Aorta (tissue), 5 donors: ENCODE measurements around the gene CLDN22. TPM values are rescaled to one million over a fixed set of nuclear protein-coding genes. Genes with fewer than 3 reads are reported as not detected.

ENCODE experiments used
- ATAC-seq: fragments of 200-7000 bp; cut with Tn5 transposase; one replicate; pipeline ENCODE4 v1.9.1; 2022; ENCODE audit warnings: moderate library complexity; ENCODE audit not compliant: low FRiP score
- DNase-seq, 2 donors: peaks; one replicate each; pipeline ENCODE4 v3.0.0-alpha.2; 2020
- H3K27ac ChIP-seq, 2 donors: one replicate each; pipeline ENCODE4 v1.5.1; 2013; ENCODE audit warnings: low read length in 2 of 2, mild to moderate bottlenecking in 2 of 2, moderate library complexity in 2 of 2, control low read depth in 1 of 2, inconsistent platforms in 1 of 2, low read depth in 1 of 2
- H3K27me3 ChIP-seq, 2 donors: one replicate each; pipeline ENCODE4 v1.6.1; 2013; ENCODE audit warnings: control low read depth in 1 of 2, low read length in 1 of 2, mild to moderate bottlenecking in 1 of 2, moderate library complexity in 1 of 2; ENCODE audit not compliant: insufficient read depth in 2 of 2, control insufficient read depth in 1 of 2
- H3K36me3 ChIP-seq, 2 donors: one replicate each; pipeline ENCODE4 v1.6.1; 2013; ENCODE audit warnings: control low read depth in 1 of 2, low read length in 1 of 2, mild to moderate bottlenecking in 1 of 2; ENCODE audit not compliant: insufficient read depth in 2 of 2, control insufficient read depth in 1 of 2
- H3K4me1 ChIP-seq, 2 donors: one replicate each; pipeline ENCODE4 v1.6.1; 2013; ENCODE audit warnings: low read length in 2 of 2, control low read depth in 1 of 2, mild to moderate bottlenecking in 1 of 2, moderate library complexity in 1 of 2; ENCODE audit not compliant: insufficient read depth in 2 of 2, control insufficient read depth in 1 of 2
- H3K4me3 ChIP-seq, 2 donors: one replicate each; pipeline ENCODE4 v1.5.1; 2013; ENCODE audit warnings: low read length in 2 of 2, control low read depth in 1 of 2, mild to moderate bottlenecking in 1 of 2
- H3K9me3 ChIP-seq: one replicate; pipeline ENCODE4 v1.6.1; 2013; ENCODE audit warnings: mild to moderate bottlenecking, low read length; ENCODE audit not compliant: control insufficient read depth
- WGBS, 2 donors: extraction: QIAGEN DNeasy Blood & Tissue Kit; methylation state at CpG; one replicate each; pipeline ENCODE4 v1.1.7; 2013; 5-methylcytosine and 5-hydroxymethylcytosine counted together
- intact Hi-C, 2 donors: fragments of 100-400 bp; cut with DNase I; formaldehyde crosslinking; loops; one replicate each; pipeline versions ENCODE4 v1.14.2 to v1.15.0; 2022
- long read RNA-seq, 2 donors: library from polyadenylated mRNA; unstranded; transcript quantifications; one replicate each; pipeline ENCODE4 v2.0.0, GENCODE V29; 2020 to 2021
- polyA plus RNA-seq, 2 donors: library from polyadenylated mRNA; stranded (reverse); fragments of 200-250 nt; gene quantifications; one replicate each; pipeline ENCODE4 v1.2.3, GENCODE V29; 2013
- total RNA-seq, 2 donors: library from RNA; stranded (reverse); fragmentation: NEBNext Ultra II Directional; extraction: Animal tissue kit (Norgen Biotek cat#: 25700); gene quantifications; one replicate each; pipeline ENCODE4 v1.2.1, GENCODE V29; 2021
- donor health status: healthy with polysubstance abuse.
- donor health status: Bipolar disorder and iron deficiency.
- donor health status: DM: no; HTN: no; CAD: no.
- donor health status: DM: no; HTN: no; CAD: no.
- donor health status: DM: yes; HTN: yes; CAD: no.

Gene CLDN22
- total RNA-seq (not detected), polyA plus RNA-seq (not detected)
- long read RNA-seq, donor 1: 0 reads
- long read RNA-seq, donor 2: 0 reads

DNA sequence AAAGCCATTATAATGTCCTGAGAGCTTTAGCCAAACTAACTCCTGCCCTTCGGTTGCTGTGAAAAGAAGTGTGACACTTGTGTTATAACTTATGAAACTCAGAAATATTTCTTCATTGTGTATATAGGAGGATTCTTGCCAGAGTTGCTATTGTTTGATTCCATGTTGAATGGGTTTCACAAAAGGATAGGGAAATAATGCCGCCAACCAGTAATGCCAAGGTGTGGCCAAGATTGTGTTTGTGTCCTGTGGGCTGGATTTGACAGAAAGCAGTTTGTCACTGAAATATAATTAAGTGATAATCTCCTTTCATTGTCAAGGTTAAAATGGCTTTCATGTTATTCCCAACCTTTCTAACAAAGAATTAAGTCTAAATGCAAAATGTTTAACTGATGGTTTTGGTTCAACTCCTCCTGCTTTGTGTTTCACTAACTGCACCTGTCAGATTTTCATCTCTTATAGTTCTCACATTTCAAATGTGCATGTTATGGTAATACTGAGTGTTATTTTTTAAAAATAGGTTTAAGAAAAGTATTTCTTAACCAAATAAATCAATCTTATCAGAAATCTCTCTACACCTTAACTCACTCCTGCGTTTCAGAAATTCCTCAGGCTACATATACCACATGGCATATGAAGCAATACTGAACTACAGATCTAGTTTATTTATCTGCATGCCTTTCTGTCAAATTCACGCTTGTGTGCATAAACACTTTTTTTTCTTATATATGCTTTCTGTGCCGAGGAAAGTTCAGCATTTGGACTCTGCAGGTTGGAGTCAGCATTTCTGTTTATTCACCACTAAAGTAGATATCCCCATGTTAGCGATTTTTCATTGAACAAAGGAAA, at the start of gene CLDN22:
Gene CLDN22, minus strand, starts transcription at position 66 of the 849 bp plus-strand sequence. Its CDS starts 58 bp downstream, at position 8.
- intact Hi-C loops: no loop called here
- 55 to 67% methylated on average over 6 of the region's 6 CpGs for WGBS, 2 donors

DNA sequence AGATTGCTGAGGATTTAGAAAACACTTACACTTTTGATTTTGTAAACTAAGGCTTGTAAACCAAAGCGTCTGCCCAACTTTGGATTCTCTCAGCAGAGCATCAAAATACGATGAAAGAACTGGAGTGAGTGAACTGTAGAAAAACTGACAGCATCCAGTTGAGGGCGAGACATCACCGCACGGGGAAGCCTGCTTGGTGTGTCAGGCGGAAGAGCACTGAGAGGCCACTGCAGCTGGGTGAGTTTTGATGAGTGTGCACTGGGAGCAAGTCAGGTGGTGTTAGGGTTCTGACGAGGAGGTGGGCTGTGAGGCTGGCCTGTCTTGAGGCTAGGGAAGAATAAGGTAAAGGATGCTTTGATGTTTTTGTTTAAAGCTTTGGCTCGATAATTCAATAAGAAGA, 49.0 kb upstream of the CLDN22 start:
- WGBS, 2 donors: 79 to 81% methylated on average over 8 of the region's 8 CpGs
- Histone ChIP-seq H3K27me3 (no peaks in the 10 kb centered on the region), H3K4me1 (no peaks in the 10 kb centered on the region), H3K36me3 (no peaks in the 10 kb centered on the region), H3K27ac (no peak overlapping the region), H3K4me3 (no peak overlapping the region), H3K9me3 (peaks cover 3% of the 10 kb centered on the region)
- ATAC-seq (no peak), DNase-seq (peak in 1 of 2 donors; percentile 24)
- intact Hi-C loops: no loop called here

More for the DNA sequence above, at the start of gene CLDN22:
- H3K36me3 ChIP-seq: peaks cover 2 to 5% of the 10 kb centered on the region in 2 donors
- ATAC-seq (no peak), DNase-seq (no peak)
- H3K27me3 ChIP-seq: no peaks in the 10 kb centered on the region
- H3K27ac ChIP-seq: no peak within 1 kb of the TSS
- no peak within 1 kb of the TSS for H3K4me3 ChIP-seq
- H3K4me1 ChIP-seq: no peaks in the 10 kb centered on the region
- H3K9me3 ChIP-seq: no peaks in the 10 kb centered on the region

DNA sequence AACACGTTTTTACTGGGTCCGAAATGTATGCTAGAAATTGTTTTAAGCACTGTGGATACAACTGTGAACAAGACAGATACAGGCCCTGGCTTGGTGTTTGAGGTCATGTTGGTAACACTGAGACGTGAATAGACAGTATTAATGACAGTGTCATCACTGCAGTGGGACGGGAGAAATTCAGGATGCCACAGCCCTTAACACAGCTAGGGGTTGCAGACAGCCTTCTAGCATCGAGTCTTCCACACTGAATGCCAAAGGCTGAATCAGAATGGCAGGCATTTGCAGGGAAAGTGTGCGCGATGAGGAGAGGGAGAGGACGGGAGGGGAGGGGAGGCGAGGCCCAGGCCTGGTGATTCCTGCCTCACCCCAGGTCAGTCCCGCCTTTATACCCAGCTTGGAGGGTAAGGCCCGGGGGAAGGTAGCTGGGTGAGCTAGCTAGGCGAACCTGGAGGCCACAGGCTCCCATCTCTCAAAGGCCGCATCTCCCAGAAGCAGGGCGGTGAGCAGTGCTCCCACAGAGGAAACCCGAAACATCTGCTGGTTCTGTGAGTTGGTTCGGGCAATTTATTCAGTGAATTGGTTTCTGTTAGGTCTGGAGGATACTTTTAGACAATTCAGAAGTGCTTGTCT, 46.2 kb upstream of the CLDN22 start:
- peak in 1 of 2 donors; percentile 56 for DNase-seq
- no peak overlapping the region for H3K27ac ChIP-seq
- no peaks in the 10 kb centered on the region for H3K9me3 ChIP-seq
- ATAC-seq: no peak
- WGBS, 2 donors: 85 to 93% methylated on average over 16 of the region's 16 CpGs
- H3K4me3 ChIP-seq: no peak overlapping the region
- no peaks in the 10 kb centered on the region for H3K4me1 ChIP-seq
- intact Hi-C loops: no loop called here
- H3K36me3 ChIP-seq: no peaks in the 10 kb centered on the region
- H3K27me3 ChIP-seq: no peaks in the 10 kb centered on the region

DNA sequence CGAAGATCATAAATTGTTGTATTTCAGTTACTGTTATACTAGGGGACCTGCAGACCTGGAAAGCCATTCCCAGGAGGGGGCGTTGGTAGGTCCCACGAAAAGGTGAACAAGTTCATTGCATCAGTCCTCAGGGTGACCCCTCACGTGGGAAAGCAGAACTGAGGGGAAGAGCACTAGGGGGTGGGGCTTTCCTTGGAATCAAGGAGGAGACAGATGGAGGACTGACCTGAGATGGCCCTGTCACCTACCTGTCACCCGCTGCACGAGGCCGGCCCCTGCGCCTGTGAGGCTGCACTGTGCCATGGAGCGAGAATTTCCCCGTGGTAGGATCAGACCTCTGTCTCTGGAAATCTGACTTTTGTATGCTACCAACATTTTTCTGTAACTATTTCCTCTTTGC, 43.9 kb upstream of the CLDN22 start:
- H3K36me3 ChIP-seq: no peaks in the 10 kb centered on the region
- H3K9me3 ChIP-seq: no peaks in the 10 kb centered on the region
- no peaks in the 10 kb centered on the region for H3K27me3 ChIP-seq
- peak in 1 of 2 donors; percentile 43 for DNase-seq
- intact Hi-C loops: no loop called here
- no peak for ATAC-seq
- 75 to 81% methylated on average over 10 of the region's 10 CpGs for WGBS, 2 donors
- H3K27ac ChIP-seq: no peak overlapping the region
- H3K4me3 ChIP-seq: no peak overlapping the region
- H3K4me1 ChIP-seq: no peaks in the 10 kb centered on the region

DNA sequence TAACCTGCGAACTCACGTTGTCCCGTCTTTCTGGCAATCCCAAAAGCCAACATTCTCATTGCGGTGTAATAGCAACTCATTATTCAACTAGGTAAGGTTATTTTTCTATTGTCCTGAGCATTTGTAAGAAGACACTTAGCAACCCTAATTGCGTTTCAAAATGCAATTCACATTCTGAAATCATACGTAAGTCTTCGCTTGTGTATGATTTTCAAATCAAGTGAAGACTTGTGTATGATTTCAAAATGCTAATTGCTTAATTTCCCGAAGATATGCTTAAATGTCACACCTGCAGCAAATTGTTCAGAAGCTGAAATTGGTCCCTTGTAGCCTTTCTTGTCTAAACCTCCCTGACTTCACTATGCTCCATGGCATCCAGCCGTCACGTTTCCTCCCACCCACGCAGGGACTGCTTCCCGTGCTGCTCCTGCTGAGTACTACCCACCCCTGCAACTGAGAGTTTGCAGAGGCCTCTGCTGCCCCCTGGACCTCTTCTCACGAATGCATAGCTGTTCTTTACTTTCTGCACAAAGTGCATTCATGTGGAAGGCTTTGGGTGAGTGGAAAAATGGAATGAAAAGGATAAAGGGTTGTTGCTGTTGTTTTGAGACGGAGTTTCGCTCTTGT, 43.0 kb upstream of the CLDN22 start:
- no peak overlapping the region for H3K27ac ChIP-seq
- WGBS, 2 donors: 60 to 63% methylated on average over 15 of the region's 15 CpGs
- H3K4me1 ChIP-seq: no peaks in the 10 kb centered on the region
- H3K9me3 ChIP-seq: no peaks in the 10 kb centered on the region
- no peaks in the 10 kb centered on the region for H3K36me3 ChIP-seq
- no peak for DNase-seq
- ATAC-seq: no peak
- no peak overlapping the region for H3K4me3 ChIP-seq
- no peaks in the 10 kb centered on the region for H3K27me3 ChIP-seq
- intact Hi-C loops: no loop called here

DNA sequence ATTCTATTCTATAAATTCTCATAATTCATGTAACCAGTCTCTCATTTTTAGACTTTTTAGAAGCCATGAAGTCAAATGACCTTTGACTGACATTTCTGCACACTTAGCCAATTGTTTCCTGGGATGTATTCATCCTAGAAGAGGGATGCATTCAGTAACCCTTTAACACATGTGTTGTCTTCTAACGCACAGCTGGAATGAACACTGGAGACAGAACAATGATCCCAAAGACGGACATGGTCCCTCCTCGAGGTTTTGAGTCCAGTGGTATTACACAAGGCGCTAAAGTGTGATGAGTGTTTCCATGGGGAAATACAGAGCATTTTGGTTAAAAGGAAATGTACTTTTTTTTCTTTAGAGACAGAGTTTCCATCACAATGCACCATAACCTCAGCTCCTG, 42.0 kb upstream of the CLDN22 start:
- H3K36me3 ChIP-seq: no peaks in the 10 kb centered on the region
- no peaks in the 10 kb centered on the region for H3K9me3 ChIP-seq
- H3K27me3 ChIP-seq: no peaks in the 10 kb centered on the region
- WGBS, 2 donors: 92 to 96% methylated on average over 4 of the region's 4 CpGs
- intact Hi-C loops: no loop called here
- DNase-seq (no peak), ATAC-seq (no peak)
- H3K4me3 ChIP-seq: no peak overlapping the region
- no peaks in the 10 kb centered on the region for H3K4me1 ChIP-seq
- no peak overlapping the region for H3K27ac ChIP-seq

DNA sequence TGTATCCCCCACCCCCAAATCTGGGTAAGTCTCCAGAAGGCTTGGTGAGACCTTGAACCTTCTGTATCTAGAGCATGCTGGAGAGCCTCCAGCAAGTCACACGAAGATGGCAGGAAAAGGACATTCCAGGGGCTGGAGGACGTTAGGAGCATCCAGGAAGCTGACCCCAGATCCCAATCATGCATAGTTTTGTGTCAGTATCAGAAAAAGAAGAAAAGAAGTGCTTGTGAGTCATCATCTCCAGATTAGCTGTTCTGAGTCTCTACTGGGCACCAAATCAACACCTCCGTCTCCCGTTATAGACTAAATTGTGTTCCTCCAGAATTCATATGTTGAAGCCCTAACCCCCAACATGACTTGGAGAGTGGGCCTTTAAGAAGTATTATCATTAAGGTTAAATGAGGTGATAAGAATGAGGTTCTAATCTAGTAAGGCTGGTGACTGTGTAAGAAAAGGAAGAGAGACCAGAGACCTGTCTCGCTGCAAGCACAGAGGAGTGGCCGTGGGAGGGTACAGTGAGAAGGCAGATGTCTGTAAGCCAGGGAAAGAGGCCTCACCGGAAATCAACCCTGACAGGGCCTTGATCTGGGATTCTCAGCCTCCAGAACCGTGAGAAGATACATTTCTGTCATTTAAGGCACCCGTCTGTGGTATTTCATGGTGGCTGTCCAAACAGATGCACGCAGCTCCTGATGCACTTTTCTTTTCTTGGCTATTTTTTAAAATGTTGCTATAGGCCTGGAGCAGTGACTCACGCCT, 40.3 kb upstream of the CLDN22 start:
- H3K36me3 ChIP-seq: no peaks in the 10 kb centered on the region
- no peak for ATAC-seq
- DNase-seq: no peak

DNA sequence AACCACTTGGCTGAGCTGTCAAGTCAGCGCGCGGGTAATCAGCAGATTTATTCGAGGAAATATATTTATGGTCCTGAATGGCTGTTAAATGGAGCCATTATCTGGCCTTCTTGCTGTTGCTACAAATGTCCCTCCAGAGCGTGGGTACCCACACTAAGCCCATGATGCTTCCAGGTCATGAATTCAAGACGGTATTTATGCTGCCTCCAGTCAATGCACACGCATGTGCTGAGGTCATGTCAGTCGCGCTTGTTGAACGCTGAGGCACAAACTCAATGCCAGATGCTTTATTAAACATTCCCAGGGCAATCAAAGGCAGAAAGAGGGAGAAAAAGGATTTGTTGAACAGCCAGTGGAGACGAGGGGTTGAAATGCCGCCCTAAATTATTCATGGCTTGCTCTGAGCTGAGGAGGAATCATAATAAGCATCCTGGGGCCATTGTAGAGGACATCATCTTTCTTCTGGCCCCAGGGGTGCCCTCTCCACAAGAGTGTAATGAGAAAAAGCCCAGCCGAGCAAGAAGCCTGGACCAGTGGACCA, 38.2 kb upstream of the CLDN22 start:
- intact Hi-C loops: no loop called here
- WGBS, 2 donors: 86 to 88% methylated on average over 13 of the region's 13 CpGs
- no peak overlapping the region for H3K4me3 ChIP-seq

More for the DNA sequence above, 40.3 kb upstream of the CLDN22 start:
- intact Hi-C loops: no loop called here
- WGBS, 2 donors: 67 to 71% methylated on average over 11 of the region's 11 CpGs
- Histone ChIP-seq H3K4me1 (no peaks in the 10 kb centered on the region), H3K9me3 (no peaks in the 10 kb centered on the region), H3K27me3 (no peaks in the 10 kb centered on the region), H3K27ac (no peak overlapping the region), H3K4me3 (no peak overlapping the region)

More for the DNA sequence above, 38.2 kb upstream of the CLDN22 start:
- no peaks in the 10 kb centered on the region for H3K27me3 ChIP-seq
- H3K27ac ChIP-seq: no peak overlapping the region
- no peaks in the 10 kb centered on the region for H3K4me1 ChIP-seq
- no peak for DNase-seq
- H3K36me3 ChIP-seq: no peaks in the 10 kb centered on the region
- no peak for ATAC-seq
- H3K9me3 ChIP-seq: no peaks in the 10 kb centered on the region
